DMS 273 treated with DMSO at 0.1 percent for 48 hours (cell line): ENCODE data around the gene ENOX2.

Source experiments
- DNase-seq: peaks from one replicate; lab custom pipeline; 2025; lab: John Stamatoyannopoulos, UW

ENOX2 gene

DNA sequence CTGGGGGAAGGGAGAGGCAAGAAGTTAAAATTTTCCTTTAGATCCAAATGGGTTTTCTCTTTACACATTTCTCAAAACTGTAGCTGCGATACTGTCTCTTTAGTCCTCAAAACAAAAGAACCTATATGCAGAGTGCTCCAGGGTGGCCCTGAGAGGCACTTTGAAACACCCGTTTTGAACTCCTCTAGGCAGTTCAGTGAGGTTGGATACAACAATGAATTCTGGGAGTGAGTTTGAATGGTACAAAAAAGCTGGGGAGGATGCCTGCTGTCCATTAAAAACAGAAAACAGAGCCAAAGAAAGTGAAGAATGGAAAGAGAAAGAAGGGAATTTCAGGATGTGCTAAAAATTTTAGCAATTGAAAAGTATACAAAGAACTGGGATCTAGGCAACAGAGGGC, 23.1 kb downstream of the ENOX2 start:
- no peak for DNase-seq

GRCh38 chrX:130878350-130879341, 24.4 kb downstream of the ENOX2 start:
- no peak for DNase-seq

GRCh38 chrX:130877892-130878341, 25.1 kb downstream of the ENOX2 start:
- DNase-seq: no peak

- no peak for DNase-seq
These were observed 26.8 kb downstream of the ENOX2 start for GRCh38 chrX:130876226-130876625.

DNA sequence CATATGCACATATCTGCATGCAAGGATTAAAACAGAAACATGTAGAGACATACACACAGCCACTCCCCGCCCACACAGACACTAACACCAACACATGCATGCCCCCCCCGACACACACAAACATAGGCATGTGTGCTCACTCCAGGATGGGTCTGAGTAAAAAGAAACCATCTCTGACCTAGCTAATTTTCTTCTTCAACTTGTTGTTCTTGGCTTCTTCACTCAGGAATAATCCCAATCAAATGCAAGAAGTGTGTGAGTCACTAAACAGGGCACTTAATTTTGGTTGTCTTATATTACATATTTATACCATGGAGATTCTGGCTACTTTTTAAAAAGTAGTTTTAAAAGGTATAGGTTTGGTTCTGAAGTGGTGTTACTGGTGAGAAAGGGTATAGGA, 28.3 kb downstream of the ENOX2 start:
- no peak for DNase-seq

DNA sequence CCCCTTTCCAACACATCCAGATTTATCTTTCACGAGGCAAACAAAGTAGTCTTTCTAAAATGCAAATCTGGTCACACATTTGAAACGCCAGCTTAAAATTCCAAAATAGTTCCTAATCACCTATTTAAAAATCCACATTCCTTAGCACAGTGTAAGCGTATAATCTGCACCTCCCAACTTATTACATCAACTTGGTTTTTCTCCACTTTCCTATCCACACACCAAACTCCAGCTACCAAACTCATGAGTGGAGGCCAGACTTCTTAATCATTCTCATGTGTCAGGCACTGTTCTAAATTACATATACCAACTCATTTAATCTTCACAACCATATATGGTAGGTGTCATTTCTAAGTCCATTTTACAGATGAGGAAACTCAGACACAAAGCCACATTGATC, 33.8 kb downstream of the ENOX2 start:
- DNase-seq: no peak

GRCh38 chrX:130861462-130861861, 41.5 kb downstream of the ENOX2 start:
- no peak for DNase-seq

DNA sequence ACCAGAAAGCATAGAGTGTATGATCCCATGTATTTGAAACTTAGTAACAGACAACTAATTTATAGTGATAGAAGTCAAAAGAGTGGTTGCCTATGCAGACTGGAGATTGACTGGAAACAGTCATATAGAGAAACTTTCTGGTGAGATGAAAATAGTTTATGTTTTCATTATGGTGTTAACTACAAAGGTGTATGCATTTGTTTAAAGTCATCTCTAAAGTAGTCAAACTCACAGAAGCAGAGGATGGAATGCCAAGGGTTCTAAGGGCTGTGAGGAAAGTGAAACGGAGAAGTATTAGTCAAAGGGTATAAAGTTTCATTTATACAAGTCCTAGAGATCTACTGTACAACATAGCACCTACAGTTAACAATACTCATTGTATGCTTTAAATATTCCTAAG, 45.8 kb downstream of the ENOX2 start:
- no peak for DNase-seq

DNA sequence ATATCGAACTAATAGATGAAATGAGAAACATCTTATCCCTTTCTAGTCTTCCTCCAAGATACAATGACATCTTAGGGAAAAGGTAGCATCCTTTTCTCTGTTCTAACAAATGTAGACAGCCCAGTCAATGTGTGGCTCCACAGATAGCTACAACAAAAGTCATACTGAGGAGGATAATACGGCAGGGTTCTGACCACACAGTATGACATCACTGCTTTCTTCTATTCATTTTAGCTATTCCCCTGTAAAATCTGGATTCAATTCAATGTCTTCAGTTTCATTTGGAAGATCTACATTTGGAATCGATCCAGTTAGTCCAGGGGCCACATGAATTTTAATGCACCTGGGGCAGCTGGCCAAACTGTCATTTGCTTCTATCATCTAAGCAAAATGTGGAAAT, 51.4 kb downstream of the ENOX2 start:
- no peak for DNase-seq

DNA sequence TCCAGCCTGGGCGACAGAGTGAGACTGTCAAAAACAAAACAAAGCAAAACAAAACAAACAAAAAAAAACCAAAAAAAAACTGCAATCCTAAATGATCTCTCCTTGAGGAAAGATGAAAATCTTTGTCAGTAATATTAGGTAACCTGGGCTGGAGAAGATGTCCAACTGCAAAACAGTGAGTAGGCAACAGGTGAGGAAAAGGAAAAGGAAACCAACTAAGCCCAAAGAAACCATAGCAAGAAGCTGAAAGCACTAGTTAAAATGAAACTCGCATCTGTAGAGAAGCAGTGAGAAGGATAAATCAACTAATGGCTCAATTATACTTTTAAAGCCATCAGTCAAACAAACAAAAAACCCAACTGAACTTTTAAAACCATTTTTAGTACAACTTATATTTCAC, 54.2 kb downstream of the ENOX2 start:
- no peak for DNase-seq

- DNase-seq: no peak
These were observed 56.3 kb downstream of the ENOX2 start for GRCh38 chrX:130846746-130847145.

GRCh38 chrX:130841776-130842175, 61.2 kb downstream of the ENOX2 start:
- no peak for DNase-seq

GRCh38 chrX:130840345-130840744, 62.7 kb downstream of the ENOX2 start:
- no peak for DNase-seq

DNA sequence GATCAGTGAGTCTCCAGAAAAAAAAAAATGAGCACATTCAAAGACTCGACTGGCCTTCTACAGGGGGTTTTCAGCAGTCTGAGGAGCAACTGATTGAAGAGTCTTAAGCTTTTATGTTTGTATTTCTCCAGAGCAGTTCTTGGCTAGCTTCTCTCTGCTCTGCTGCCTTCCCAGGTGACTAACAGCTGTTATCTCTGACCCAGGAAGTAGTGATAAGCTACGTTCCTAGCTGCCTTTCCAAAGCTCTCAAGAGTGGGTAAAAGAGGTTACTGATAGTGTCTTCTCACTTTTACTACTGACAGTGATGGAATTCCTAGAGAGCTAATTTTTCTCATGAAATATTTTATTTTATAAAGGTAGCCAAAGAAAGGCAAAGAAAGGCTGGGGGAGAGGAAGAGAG, 66.6 kb downstream of the ENOX2 start:
- DNase-seq: no peak

DNA sequence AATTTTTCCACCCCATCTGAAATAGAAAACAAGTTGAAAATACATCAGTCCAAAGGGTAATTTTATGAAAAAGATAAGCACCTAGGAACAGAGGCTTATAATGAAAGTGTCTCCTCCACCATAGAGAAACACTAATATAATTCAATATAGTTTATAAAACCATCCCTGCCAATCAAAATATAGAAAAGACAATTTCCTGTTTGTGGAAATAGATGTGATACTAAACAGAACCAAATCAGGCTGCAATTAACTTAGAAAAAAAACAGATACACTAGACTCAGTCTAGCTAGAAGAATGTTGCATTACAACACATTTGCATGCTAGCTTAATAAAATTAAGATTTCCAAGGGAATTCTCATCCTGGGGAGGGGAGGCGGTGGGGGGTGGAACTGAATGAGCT, 68.2 kb downstream of the ENOX2 start:
- DNase-seq: no peak

GRCh38 chrX:130834149-130834548, 68.9 kb downstream of the ENOX2 start:
- DNase-seq: no peak

- no peak for DNase-seq
These were observed 71.7 kb downstream of the ENOX2 start for GRCh38 chrX:130831347-130831722.

- no peak for DNase-seq
These were observed 72.2 kb downstream of the ENOX2 start for GRCh38 chrX:130830599-130831346.

GRCh38 chrX:130829526-130830515, 73.2 kb downstream of the ENOX2 start:
- DNase-seq: no peak

DNA sequence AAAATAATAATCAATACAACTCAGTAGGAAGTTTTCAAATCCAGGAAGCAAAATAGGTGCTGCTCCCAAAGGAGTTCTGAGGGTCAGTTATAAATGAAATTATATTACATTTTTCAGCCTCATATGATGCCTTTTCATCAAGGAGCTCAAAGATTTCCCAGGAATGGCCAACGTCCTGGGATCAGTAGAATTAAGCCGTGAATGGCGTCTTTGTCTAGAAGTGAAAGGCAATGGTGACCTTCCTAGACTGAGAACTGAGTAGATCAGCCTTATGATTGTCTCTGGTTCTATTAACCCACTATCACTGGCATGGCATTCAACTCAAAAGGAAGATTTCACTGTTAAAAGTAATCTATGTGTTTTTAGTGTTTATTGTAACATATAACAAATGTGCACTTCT, 74.4 kb downstream of the ENOX2 start:
- DNase-seq: no peak

- DNase-seq: no peak
These were observed 75.4 kb downstream of the ENOX2 start for GRCh38 chrX:130827648-130828047.

DNA sequence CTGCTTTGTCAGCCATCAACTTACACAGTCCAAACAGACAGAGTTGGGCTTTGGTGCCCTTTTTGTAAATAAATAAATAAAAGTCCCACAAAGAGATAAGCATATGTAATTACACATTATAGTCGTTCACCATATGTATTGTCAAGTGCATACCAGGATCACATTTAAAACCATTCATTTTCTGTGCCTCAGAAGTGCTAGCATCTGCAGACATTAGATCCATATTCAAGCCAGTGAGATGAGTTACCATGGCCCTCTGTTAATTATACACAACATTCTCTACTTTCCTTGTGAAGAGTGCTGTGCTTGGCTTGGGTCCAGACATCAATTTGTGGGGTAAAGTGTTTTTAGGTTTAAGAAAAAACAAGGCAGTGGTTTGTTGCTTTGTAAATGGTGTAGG, 76.8 kb downstream of the ENOX2 start:
- DNase-seq: no peak
